ENCODE data around the gene SASH3.

- TF ChIP-seq POLR2A (IDR thresholded peaks at IDR 0.05; ENCODE audit: low read length) (peak; percentile 20), GATA1 (IDR thresholded peaks at IDR 0.05; ENCODE audit: low read depth, low read length) (no peak)
Measured at GRCh38 chrX:129777218-129778030, 2.3 kb upstream of the SASH3 start.
